ENCODE data around the gene NANOGP8.

The NANOGP8 gene

GRCh38 chr15:35060591-35060990, 24.5 kb downstream of the NANOGP8 start:
- H2AK5ac ChIP-seq (ENCODE audit: low read length), result no peak overlapping the region
- no peak overlapping the region for H3K4me3 ChIP-seq (ENCODE audit: low read depth, low read length)

DNA sequence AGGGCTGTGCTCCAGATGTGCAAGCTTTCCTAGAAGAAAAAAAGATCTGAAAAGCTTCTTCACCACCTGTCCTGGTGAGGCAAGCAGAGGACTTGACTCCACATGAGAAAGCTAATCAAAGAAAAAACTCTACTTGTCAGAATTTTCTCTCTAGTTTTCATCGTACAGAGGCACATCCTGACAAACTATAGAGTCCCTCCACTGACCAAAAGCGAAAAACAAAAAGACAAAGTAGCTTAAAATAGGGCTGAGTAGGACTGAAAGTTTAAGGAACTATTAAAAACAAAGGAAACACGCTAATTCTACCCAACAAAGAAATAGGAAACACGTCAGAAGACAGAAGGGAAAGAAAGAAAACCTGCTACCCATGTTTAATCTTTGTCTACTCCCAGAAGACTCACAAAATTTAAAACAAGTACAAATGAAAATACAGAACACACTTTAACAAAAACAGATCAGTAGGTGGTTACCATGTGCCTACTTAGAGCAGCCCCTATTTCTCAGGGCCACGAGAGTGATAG, 26.5 kb downstream of the NANOGP8 start:
- no peak overlapping the region for H3K14ac ChIP-seq (ENCODE audit: low read length)
- H4K12ac ChIP-seq (ENCODE audit: low read depth, low read length), result no peak overlapping the region
- H3K27ac ChIP-seq (ENCODE audit: low read depth, low read length), result no peak overlapping the region
- no peak overlapping the region for H3K23ac ChIP-seq (ENCODE audit: low read length)
- no peaks in the 10 kb centered on the region for H3K9me3 ChIP-seq (ENCODE audit: insufficient read depth, low read depth, low read length)
- H3K4me3 ChIP-seq (ENCODE audit: low read depth, low read length), result no peak overlapping the region
- no peaks in the 10 kb centered on the region for H3K79me2 ChIP-seq (ENCODE audit: control insufficient read depth, insufficient read depth, low read length, poor library complexity)
- no peak overlapping the region for H2AK5ac ChIP-seq (ENCODE audit: low read length)
- no peak overlapping the region for H4K91ac ChIP-seq (ENCODE audit: low read depth, low read length)
- no peaks in the 10 kb centered on the region for H3K27me3 ChIP-seq (ENCODE audit: insufficient read depth, low read length)
- no peak overlapping the region for H3K18ac ChIP-seq (ENCODE audit: low read length)
- no peak for DNase-seq
- no peak overlapping the region for H2BK12ac ChIP-seq (ENCODE audit: low read length)
- H2BK5ac ChIP-seq (ENCODE audit: low read depth, low read length, poor library complexity), result no peak overlapping the region
- H3K4me1 ChIP-seq (ENCODE audit: control insufficient read depth in 1 of 2, insufficient read depth in 2 of 2, low read length in 2 of 2), result peaks cover 5 to 6% of the 10 kb centered on the region in 2 experiments
- H3K79me1 ChIP-seq (ENCODE audit: low read length), result no peaks in the 10 kb centered on the region
- no peak overlapping the region for H4K8ac ChIP-seq (ENCODE audit: low read depth, low read length)
- no CpG with 5 or more reads among the region's 5 CpGs for WGBS (ENCODE audit: extremely low coverage, insufficient coverage, insufficient read length)
- H3K36me3 ChIP-seq (ENCODE audit: control insufficient read depth in 1 of 2, insufficient read depth in 2 of 2, low read length in 2 of 2), result no peaks in the 10 kb centered on the region
- no peak overlapping the region for H3K4me2 ChIP-seq (ENCODE audit: low read length)
- H2BK120ac ChIP-seq (ENCODE audit: insufficient read depth, low read length, poor library complexity), result no peak overlapping the region
- H2AFZ ChIP-seq (ENCODE audit: insufficient read depth, low read length, poor library complexity), result no peak overlapping the region
- H3K4ac ChIP-seq (ENCODE audit: low read depth, low read length), result no peak overlapping the region
- no peak overlapping the region for H3K9ac ChIP-seq (ENCODE audit: low read length)

More at GRCh38 chr15:35060591-35060990, 24.5 kb downstream of the NANOGP8 start:
- H3K4me1 ChIP-seq (ENCODE audit: control insufficient read depth in 1 of 2, insufficient read depth in 2 of 2, low read length in 2 of 2), result peaks cover 5 to 6% of the 10 kb centered on the region in 2 experiments
- no peak overlapping the region for H4K8ac ChIP-seq (ENCODE audit: low read depth, low read length)
- no peak overlapping the region for H2BK12ac ChIP-seq (ENCODE audit: low read length)
- no peaks in the 10 kb centered on the region for H3K9me3 ChIP-seq (ENCODE audit: insufficient read depth, low read depth, low read length)
- H2BK120ac ChIP-seq (ENCODE audit: insufficient read depth, low read length, poor library complexity), result no peak overlapping the region
- no peak overlapping the region for H3K27ac ChIP-seq (ENCODE audit: low read depth, low read length)
- no peaks in the 10 kb centered on the region for H3K36me3 ChIP-seq (ENCODE audit: control insufficient read depth in 1 of 2, insufficient read depth in 2 of 2, low read length in 2 of 2)
- H3K27me3 ChIP-seq (ENCODE audit: insufficient read depth, low read length), result no peaks in the 10 kb centered on the region
- H3K4ac ChIP-seq (ENCODE audit: low read depth, low read length), result no peak overlapping the region
- H3K23ac ChIP-seq (ENCODE audit: low read length), result no peak overlapping the region
- no peak overlapping the region for H2BK5ac ChIP-seq (ENCODE audit: low read depth, low read length, poor library complexity)
- H2AFZ ChIP-seq (ENCODE audit: insufficient read depth, low read length, poor library complexity), result no peak overlapping the region
- DNase-seq, result peak in 1 of 2 donors; percentile 14
- H3K79me1 ChIP-seq (ENCODE audit: low read length), result no peaks in the 10 kb centered on the region
- H3K9ac ChIP-seq (ENCODE audit: low read length), result no peak overlapping the region
- no peaks in the 10 kb centered on the region for H3K79me2 ChIP-seq (ENCODE audit: control insufficient read depth, insufficient read depth, low read length, poor library complexity)
- no CpG with 5 or more reads among the region's 4 CpGs for WGBS (ENCODE audit: extremely low coverage, insufficient coverage, insufficient read length)
- no peak overlapping the region for H4K91ac ChIP-seq (ENCODE audit: low read depth, low read length)
- H4K12ac ChIP-seq (ENCODE audit: low read depth, low read length), result no peak overlapping the region
- H3K14ac ChIP-seq (ENCODE audit: low read length), result no peak overlapping the region
- no peak overlapping the region for H3K18ac ChIP-seq (ENCODE audit: low read length)
- no peak overlapping the region for H3K4me2 ChIP-seq (ENCODE audit: low read length)

- Histone ChIP-seq H3K27me3 (ENCODE audit: insufficient read depth, low read length) (no peaks in the 10 kb centered on the region), H3K4ac (ENCODE audit: low read depth, low read length) (no peak overlapping the region), H3K27ac (ENCODE audit: low read depth, low read length) (no peak overlapping the region), H3K23ac (ENCODE audit: low read length) (no peak overlapping the region), H2BK12ac (ENCODE audit: low read length) (no peak overlapping the region), H2BK5ac (ENCODE audit: low read depth, low read length, poor library complexity) (no peak overlapping the region), H3K4me3 (ENCODE audit: low read depth, low read length) (no peak overlapping the region), H2AK5ac (ENCODE audit: low read length) (no peak overlapping the region), H3K36me3 (ENCODE audit: control insufficient read depth in 1 of 2, insufficient read depth in 2 of 2, low read length in 2 of 2) (no peaks in the 10 kb centered on the region), H4K91ac (ENCODE audit: low read depth, low read length) (no peak overlapping the region), H4K8ac (ENCODE audit: low read depth, low read length) (no peak overlapping the region), H3K79me2 (ENCODE audit: control insufficient read depth, insufficient read depth, low read length, poor library complexity) (no peaks in the 10 kb centered on the region), H2AFZ (ENCODE audit: insufficient read depth, low read length, poor library complexity) (no peak overlapping the region), H3K14ac (ENCODE audit: low read length) (no peak overlapping the region), H2BK120ac (ENCODE audit: insufficient read depth, low read length, poor library complexity) (no peak overlapping the region), H4K12ac (ENCODE audit: low read depth, low read length) (no peak overlapping the region), H3K4me2 (ENCODE audit: low read length) (no peak overlapping the region), H3K79me1 (ENCODE audit: low read length) (no peaks in the 10 kb centered on the region), H3K18ac (ENCODE audit: low read length) (no peak overlapping the region), H3K9me3 (ENCODE audit: insufficient read depth, low read depth, low read length) (no peaks in the 10 kb centered on the region), H3K4me1 (ENCODE audit: control insufficient read depth in 1 of 2, insufficient read depth in 2 of 2, low read length in 2 of 2) (no peaks in the 10 kb centered on the region), H3K9ac (ENCODE audit: low read length) (no peak overlapping the region)
- DNase-seq, result no peak
- WGBS (ENCODE audit: extremely low coverage, insufficient coverage, insufficient read length), result no CpG with 5 or more reads among the region's 5 CpGs
Observed at GRCh38 chr15:35055416-35056105, 29.5 kb downstream of the NANOGP8 start.

- H3K79me1 ChIP-seq (ENCODE audit: low read length), result no peaks in the 10 kb centered on the region
- H3K36me3 ChIP-seq (ENCODE audit: control insufficient read depth in 1 of 2, insufficient read depth in 2 of 2, low read length in 2 of 2), result no peaks in the 10 kb centered on the region
- no peak overlapping the region for H2BK120ac ChIP-seq (ENCODE audit: insufficient read depth, low read length, poor library complexity)
- H3K79me2 ChIP-seq (ENCODE audit: control insufficient read depth, insufficient read depth, low read length, poor library complexity), result no peaks in the 10 kb centered on the region
- WGBS (ENCODE audit: extremely low coverage, insufficient coverage, insufficient read length), result no CpG with 5 or more reads among the region's 6 CpGs
- no peaks in the 10 kb centered on the region for H3K4me1 ChIP-seq (ENCODE audit: control insufficient read depth in 1 of 2, insufficient read depth in 2 of 2, low read length in 2 of 2)
- no peak overlapping the region for H3K4me3 ChIP-seq (ENCODE audit: low read depth, low read length)
- peak in 1 of 2 donors; percentile 12 for DNase-seq
- H2AFZ ChIP-seq (ENCODE audit: insufficient read depth, low read length, poor library complexity), result no peak overlapping the region
- H3K27ac ChIP-seq (ENCODE audit: low read depth, low read length), result no peak overlapping the region
- H2BK5ac ChIP-seq (ENCODE audit: low read depth, low read length, poor library complexity), result no peak overlapping the region
- no peak overlapping the region for H4K8ac ChIP-seq (ENCODE audit: low read depth, low read length)
- H2BK12ac ChIP-seq (ENCODE audit: low read length), result no peak overlapping the region
- H3K4ac ChIP-seq (ENCODE audit: low read depth, low read length), result no peak overlapping the region
- H3K9ac ChIP-seq (ENCODE audit: low read length), result no peak overlapping the region
- H3K27me3 ChIP-seq (ENCODE audit: insufficient read depth, low read length), result no peaks in the 10 kb centered on the region
- no peak overlapping the region for H3K23ac ChIP-seq (ENCODE audit: low read length)
- H4K12ac ChIP-seq (ENCODE audit: low read depth, low read length), result no peak overlapping the region
- H3K14ac ChIP-seq (ENCODE audit: low read length), result no peak overlapping the region
- H4K91ac ChIP-seq (ENCODE audit: low read depth, low read length), result no peak overlapping the region
- no peak overlapping the region for H2AK5ac ChIP-seq (ENCODE audit: low read length)
- no peaks in the 10 kb centered on the region for H3K9me3 ChIP-seq (ENCODE audit: insufficient read depth, low read depth, low read length)
- no peak overlapping the region for H3K4me2 ChIP-seq (ENCODE audit: low read length)
- H3K18ac ChIP-seq (ENCODE audit: low read length), result no peak overlapping the region
Observed at GRCh38 chr15:35054380-35054779, 30.7 kb downstream of the NANOGP8 start.
